Liver (tissue), 3 donors: ENCODE measurements around the gene MAST2.

Experiments
- CTCF ChIP-seq: fragments of 150-350 bp; IDR thresholded peaks from 2 replicates; pipeline ENCODE4 v1.5.1; 2017; ENCODE audit warnings: improper control_type of control experiment, low read depth, low read length; ENCODE audit not compliant: missing input control
- EGR1 ChIP-seq, 2 donors: IDR thresholded peaks; 2 replicates each; pipeline ENCODE4 v1.6.1; 2016 to 2018; ENCODE audit warnings: antibody characterized with exemption in 2 of 2, low read depth in 2 of 2
- FOXA1 ChIP-seq: IDR thresholded peaks from 2 replicates; pipeline ENCODE4 v1.6.1; 2016; ENCODE audit warnings: antibody characterized with exemption
- GABPA ChIP-seq, 2 donors: IDR thresholded peaks in 1 of 2; conservative IDR thresholded peaks in 1 of 2; 2 replicates each; pipeline ENCODE4 v1.6.1; 2016; ENCODE audit warnings: antibody characterized with exemption in 2 of 2, mild to moderate bottlenecking in 1 of 2, moderate library complexity in 1 of 2
- JUND ChIP-seq, 2 donors: IDR thresholded peaks; 2 replicates each; pipeline ENCODE4 v1.6.1; 2016; ENCODE audit warnings: antibody characterized with exemption in 2 of 2
- NR2F2 ChIP-seq: IDR thresholded peaks from 2 replicates; pipeline ENCODE4 v1.6.1; 2016; ENCODE audit warnings: antibody characterized with exemption
- RAD21 ChIP-seq, 2 donors: IDR thresholded peaks; 2 replicates each; pipeline ENCODE4 v1.6.1; 2016; ENCODE audit warnings: antibody characterized with exemption in 2 of 2, mild to moderate bottlenecking in 2 of 2
- REST ChIP-seq: IDR thresholded peaks from 2 replicates; pipeline ENCODE4 v1.6.1; 2016; ENCODE audit warnings: antibody characterized with exemption, mild to moderate bottlenecking
- SP1 ChIP-seq: IDR thresholded peaks from 2 replicates; pipeline ENCODE4 v1.6.1; 2018; ENCODE audit warnings: antibody characterized with exemption, mild to moderate bottlenecking
- TAF1 ChIP-seq: conservative IDR thresholded peaks from 2 replicates; pipeline ENCODE4 v1.6.1; 2016; ENCODE audit warnings: antibody characterized with exemption, mild to moderate bottlenecking
- TF ChIP-seq, protein P1 (sequence below): IDR thresholded peaks from 2 replicates; pipeline ENCODE4 v1.6.1; 2016; ENCODE audit warnings: antibody characterized with exemption
- TF ChIP-seq, protein P2 (sequence below): IDR thresholded peaks from 2 replicates; pipeline ENCODE4 v1.6.1; 2016; ENCODE audit warnings: antibody characterized with exemption
- TF ChIP-seq, protein P3 (sequence below): IDR thresholded peaks from 2 replicates; pipeline ENCODE4 v1.6.1; 2016; ENCODE audit warnings: antibody characterized with exemption
- donor health status: healthy.
- donor health status: healthy.

GRCh38 chr1:45879885-45880598 is 76.6 kb downstream of the MAST2 start:
- no peak for TF ChIP-seq CTCF
- TF ChIP-seq, protein P1, sequence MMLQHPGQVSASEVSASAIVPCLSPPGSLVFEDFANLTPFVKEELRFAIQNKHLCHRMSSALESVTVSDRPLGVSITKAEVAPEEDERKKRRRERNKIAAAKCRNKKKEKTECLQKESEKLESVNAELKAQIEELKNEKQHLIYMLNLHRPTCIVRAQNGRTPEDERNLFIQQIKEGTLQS: no peak
- TF ChIP-seq RAD21 (IDR thresholded peaks at IDR 0.05): no peak
- no peak for TF ChIP-seq FOXA1
- TF ChIP-seq GABPA (IDR thresholded peaks at IDR 0.05 in 1 of 2, conservative IDR thresholded peaks at IDR 0.05 in 1 of 2): no peak
- TF ChIP-seq REST: no peak
- TF ChIP-seq, protein P2, sequence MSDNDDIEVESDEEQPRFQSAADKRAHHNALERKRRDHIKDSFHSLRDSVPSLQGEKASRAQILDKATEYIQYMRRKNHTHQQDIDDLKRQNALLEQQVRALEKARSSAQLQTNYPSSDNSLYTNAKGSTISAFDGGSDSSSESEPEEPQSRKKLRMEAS: no peak
- no peak for TF ChIP-seq NR2F2
- TF ChIP-seq SP1: no peak
- no peak for TF ChIP-seq TAF1
- TF ChIP-seq, protein P3, sequence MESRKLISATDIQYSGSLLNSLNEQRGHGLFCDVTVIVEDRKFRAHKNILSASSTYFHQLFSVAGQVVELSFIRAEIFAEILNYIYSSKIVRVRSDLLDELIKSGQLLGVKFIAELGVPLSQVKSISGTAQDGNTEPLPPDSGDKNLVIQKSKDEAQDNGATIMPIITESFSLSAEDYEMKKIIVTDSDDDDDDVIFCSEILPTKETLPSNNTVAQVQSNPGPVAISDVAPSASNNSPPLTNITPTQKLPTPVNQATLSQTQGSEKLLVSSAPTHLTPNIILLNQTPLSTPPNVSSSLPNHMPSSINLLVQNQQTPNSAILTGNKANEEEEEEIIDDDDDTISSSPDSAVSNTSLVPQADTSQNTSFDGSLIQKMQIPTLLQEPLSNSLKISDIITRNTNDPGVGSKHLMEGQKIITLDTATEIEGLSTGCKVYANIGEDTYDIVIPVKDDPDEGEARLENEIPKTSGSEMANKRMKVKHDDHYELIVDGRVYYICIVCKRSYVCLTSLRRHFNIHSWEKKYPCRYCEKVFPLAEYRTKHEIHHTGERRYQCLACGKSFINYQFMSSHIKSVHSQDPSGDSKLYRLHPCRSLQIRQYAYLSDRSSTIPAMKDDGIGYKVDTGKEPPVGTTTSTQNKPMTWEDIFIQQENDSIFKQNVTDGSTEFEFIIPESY: no peak
- no peak for TF ChIP-seq JUND (IDR thresholded peaks at IDR 0.05)
- no peak for TF ChIP-seq EGR1 (IDR thresholded peaks at IDR 0.05; ENCODE audit: low read depth in 2 of 2)
